Activated T-helper 1 cell treated with anti-CD3 and anti-CD28 coated beads, Interleukin-2, amount 50 U/mL, for 16 hours (primary cell): ENCODE data around the gene COX5A.

ENCODE experiments used
- DNase-seq, 2 donors: peaks; one replicate each; pipeline ENCODE4 v3.0.0-alpha.2; 2020; ENCODE audit warnings: low read depth in 1 of 2, low spot score in 1 of 2

The COX5A gene

GRCh38 chr15:74937590-74938371, at the start of gene COX5A:
COX5A (minus strand) TSS chr15:74938073; CDS start chr15:74938014, 59 bp downstream.
- peak; percentile 74 to 87 for DNase-seq

GRCh38 chr15:74983725-74984231, 45.9 kb upstream of the COX5A start:
- peak in 1 of 2 donors; percentile 8 for DNase-seq

DNA sequence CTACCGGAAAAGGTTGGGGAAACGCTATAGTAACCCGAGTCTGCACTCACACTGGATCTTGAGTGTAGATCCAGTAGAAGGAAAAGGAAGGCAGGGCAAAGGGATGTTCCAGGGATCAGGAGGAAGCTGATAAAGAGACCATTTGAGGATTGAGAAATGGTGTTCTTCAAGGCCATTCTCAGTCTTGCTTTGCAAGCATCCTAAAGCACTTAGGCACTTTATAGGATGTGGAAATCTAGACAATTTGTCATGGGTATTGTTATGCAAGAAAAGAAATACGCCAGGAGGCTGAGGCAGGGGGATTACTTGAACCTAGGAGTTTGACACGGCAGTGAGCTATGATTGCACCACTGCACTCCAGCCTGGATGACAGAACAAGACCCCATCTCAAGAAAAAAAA, 44.3 kb upstream of the COX5A start:
- no peak for DNase-seq

DNA sequence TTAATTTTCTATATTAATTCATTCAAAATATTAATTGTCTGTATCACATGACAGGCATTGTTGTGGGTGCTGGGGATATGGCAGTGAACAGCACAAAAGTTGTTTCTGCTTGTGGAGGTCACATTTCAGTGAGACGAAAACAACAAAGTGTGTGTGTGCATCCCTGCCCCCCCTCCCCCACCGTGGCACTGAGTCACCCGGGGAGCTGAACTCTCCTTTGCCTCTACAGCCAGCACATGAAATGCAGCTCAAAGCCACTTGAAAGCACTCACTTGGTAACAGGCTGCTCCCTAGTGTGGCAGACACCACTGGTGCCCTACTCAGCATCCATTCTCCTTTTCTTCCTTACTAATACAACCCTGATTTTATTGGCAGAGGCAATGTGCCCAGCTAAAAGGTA, 40.6 kb upstream of the COX5A start:
- DNase-seq, result no peak

DNA sequence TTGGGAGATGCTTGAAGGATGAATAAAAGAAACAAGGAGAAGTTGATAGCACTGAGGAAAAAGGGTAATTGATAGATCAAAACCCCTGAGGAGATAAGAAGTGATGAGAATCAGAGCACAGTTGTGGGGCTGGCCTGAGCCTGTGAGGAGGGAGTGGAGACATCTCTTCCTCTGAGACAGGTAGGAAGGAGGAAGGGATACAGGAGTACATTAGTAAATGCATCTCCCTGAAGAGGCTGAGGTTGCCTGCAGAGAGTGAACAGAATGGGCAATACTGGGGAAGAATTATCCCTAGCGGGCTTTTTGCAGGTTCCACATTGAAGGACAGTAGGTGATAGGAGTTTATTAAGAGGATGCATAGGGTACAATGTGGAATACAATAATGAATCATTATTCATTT, 40.2 kb upstream of the COX5A start:
- no peak for DNase-seq

- DNase-seq, result no peak
Measured at GRCh38 chr15:74977599-74977998, 39.7 kb upstream of the COX5A start.

- DNase-seq, result no peak
Measured at GRCh38 chr15:74976159-74976558, 38.3 kb upstream of the COX5A start.

- DNase-seq, result no peak
Measured at GRCh38 chr15:74967670-74968069, 29.8 kb upstream of the COX5A start.

DNA sequence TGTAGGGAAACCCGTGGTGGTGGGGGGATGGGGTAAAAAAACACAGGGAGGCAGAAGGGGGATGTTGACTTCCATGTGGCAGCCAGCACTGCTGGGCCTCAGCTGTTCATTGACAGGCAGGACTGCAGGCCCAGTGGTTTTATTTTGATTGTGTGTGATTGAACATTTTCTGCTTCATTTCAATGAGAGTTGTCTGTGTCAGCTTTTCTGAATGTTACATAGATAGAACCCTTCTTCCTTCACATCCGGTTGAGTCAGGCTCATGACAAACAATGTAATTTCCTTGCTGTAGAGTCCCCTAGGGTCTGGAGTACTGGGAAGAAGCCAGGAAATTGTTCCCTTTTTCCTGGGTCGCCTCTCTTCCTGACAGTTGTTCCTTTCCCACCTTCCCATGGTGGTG, 26.9 kb upstream of the COX5A start:
- no peak for DNase-seq

GRCh38 chr15:74963213-74963612, 25.3 kb upstream of the COX5A start:
- no peak for DNase-seq

DNA sequence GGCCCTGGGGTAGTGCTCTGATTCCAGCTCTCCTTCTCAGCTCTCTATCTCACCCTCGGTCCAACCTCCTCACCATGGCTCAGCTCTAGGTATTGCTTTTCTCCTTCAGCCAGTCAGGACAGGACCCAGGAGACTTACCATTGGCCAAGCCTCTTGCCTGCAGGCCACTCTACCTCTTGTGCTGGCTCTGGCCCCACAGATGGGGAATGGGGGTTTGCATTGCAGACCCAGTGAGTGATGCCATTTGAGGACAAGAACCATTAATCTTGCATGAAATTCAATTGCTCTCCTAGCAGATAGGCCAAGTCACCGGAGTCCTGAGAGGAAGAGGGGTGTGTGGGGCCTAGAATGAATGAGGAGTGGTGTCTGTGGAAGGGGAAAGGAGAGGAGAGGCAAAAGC, 24.8 kb upstream of the COX5A start:
- no peak for DNase-seq

GRCh38 chr15:74962219-74962618, 24.3 kb upstream of the COX5A start:
- no peak for DNase-seq

DNA sequence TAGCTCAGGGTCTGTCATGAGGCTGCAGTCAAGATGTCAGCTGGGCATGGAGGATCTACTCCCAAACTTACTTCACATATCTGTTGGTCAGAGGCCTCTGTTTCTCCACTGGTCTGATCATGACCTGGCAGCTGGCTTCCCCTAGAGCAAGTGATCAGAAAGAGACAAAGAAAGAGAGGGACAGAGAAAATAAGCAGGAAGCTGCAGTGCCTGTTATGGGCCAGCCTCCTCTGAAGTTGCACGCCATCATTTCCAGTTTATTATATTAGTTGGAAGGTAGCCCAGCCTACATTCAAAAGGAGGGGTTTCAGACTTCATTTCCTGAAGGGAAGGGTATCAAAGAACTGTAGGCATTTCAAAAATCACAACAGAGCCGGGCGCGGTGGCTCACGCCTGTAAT, 23.7 kb upstream of the COX5A start:
- DNase-seq, result no peak

DNA sequence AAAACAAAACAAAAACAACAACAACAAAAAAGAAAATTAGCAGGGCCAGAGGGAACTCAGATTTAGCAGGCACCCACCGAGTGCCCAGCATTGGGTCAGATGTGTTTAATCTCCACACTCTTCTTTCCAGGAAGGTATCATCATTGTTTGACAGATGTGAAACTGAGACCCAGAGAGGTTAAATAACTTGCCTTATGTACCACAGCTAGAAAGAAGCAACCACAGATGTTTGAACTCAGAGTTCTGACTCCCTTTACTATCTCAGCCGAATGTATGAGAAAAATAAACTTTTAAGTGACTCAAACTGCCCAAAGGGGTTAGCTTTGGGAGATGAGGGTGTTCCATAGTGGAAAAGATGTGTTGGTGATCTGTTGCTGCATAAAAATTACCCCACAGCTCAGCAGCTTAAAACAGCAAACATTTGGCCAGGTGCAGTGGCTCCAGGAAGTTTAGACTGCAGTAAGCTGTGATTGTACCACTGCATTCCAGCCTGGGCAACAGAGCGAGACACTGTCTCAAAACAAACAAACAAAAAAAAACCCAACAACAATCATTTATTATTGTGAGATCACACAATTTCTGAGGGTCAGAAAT, 23.2 kb upstream of the COX5A start:
- DNase-seq, result no peak

GRCh38 chr15:74960286-74960685, 22.4 kb upstream of the COX5A start:
- no peak for DNase-seq

- DNase-seq, result no peak
Measured at GRCh38 chr15:74959586-74959939, 21.7 kb upstream of the COX5A start.

- no peak for DNase-seq
Measured at GRCh38 chr15:74958908-74959585, 21.2 kb upstream of the COX5A start.

GRCh38 chr15:74958320-74958907, 20.5 kb upstream of the COX5A start:
- DNase-seq, result no peak

- DNase-seq, result no peak
Measured at GRCh38 chr15:74957476-74958035, 19.7 kb upstream of the COX5A start.

- peak; percentile 34 to 45 for DNase-seq
Measured at GRCh38 chr15:74956648-74957475, 19.0 kb upstream of the COX5A start, which contains the start of gene RPP25. RPP25 (minus strand) TSS chr15:74956772; CDS start chr15:74956583, 189 bp downstream.
